GM23248 (cell line): ENCODE measurements around the gene SCAI. TPM values are rescaled to one million over a fixed set of nuclear protein-coding genes. Genes with fewer than 3 reads are reported as not detected.
"Not testable (repeated sequence)": the region's sequence is repeated elsewhere in the genome, so short reads cannot be mapped to it uniquely, and the experiment has no call there.

ENCODE experiments used
- DNase-seq: peaks from one replicate; pipeline ENCODE4 v3.0.0-alpha.2; 2015
- H2AFZ ChIP-seq: fragments of 200-600 bp; sonication (generic); 2 replicates; pipeline ENCODE4 v1.6.1; 2016; ENCODE audit warnings: antibody characterized with exemption
- H3F3A ChIP-seq: fragments of 200-600 bp; sonication (generic); 2 replicates; pipeline ENCODE4 v1.6.1; 2016; ENCODE audit warnings: mild to moderate bottlenecking, antibody characterized with exemption, mixed run types; ENCODE audit not compliant: insufficient read depth
- H3K27ac ChIP-seq: fragments of 200-600 bp; sonication (generic); 2 replicates; pipeline ENCODE4 v1.5.1; 2016; ENCODE audit warnings: mild to moderate bottlenecking
- H3K27me3 ChIP-seq: fragments of 200-600 bp; sonication (generic); replicated peaks from 2 replicates; pipeline ENCODE4 v1.6.1; 2016; ENCODE audit warnings: mild to moderate bottlenecking; ENCODE audit not compliant: insufficient read depth
- H3K36me3 ChIP-seq: fragments of 200-600 bp; sonication (generic); 2 replicates; pipeline ENCODE4 v1.6.1; 2016; ENCODE audit warnings: low read depth, mild to moderate bottlenecking
- H3K4me1 ChIP-seq: fragments of 200-600 bp; sonication (generic); 2 replicates; pipeline ENCODE4 v1.6.1; 2016; ENCODE audit warnings: mild to moderate bottlenecking; ENCODE audit not compliant: insufficient read depth
- H3K4me2 ChIP-seq: fragments of 200-600 bp; sonication (generic); one replicate; pipeline ENCODE4 v1.6.1; 2016; ENCODE audit warnings: mild to moderate bottlenecking; ENCODE audit not compliant: unreplicated experiment
- H3K4me3 ChIP-seq: fragments of 200-600 bp; sonication (generic); 2 replicates; pipeline ENCODE4 v1.5.1; 2016; ENCODE audit warnings: mild to moderate bottlenecking
- H3K79me2 ChIP-seq: fragments of 200-600 bp; sonication (generic); 2 replicates; pipeline ENCODE4 v1.6.1; 2016; ENCODE audit warnings: mild to moderate bottlenecking; ENCODE audit not compliant: insufficient read depth
- H3K9ac ChIP-seq: fragments of 200-600 bp; sonication (generic); 2 replicates; pipeline ENCODE4 v1.6.1; 2016; ENCODE audit warnings: mild to moderate bottlenecking
- H3K9me2 ChIP-seq: fragments of 200-600 bp; sonication (generic); 2 replicates; pipeline ENCODE4 v1.6.1; 2016; ENCODE audit warnings: mixed run types, mild to moderate bottlenecking, moderate library complexity; ENCODE audit not compliant: insufficient read depth
- H3K9me3 ChIP-seq: fragments of 200-600 bp; sonication (generic); one replicate; pipeline ENCODE4 v1.6.1; 2017; ENCODE audit warnings: low read depth
- H4K20me1 ChIP-seq: fragments of 200-600 bp; sonication (generic); 2 replicates; pipeline ENCODE4 v1.6.0; 2016; ENCODE audit not compliant: insufficient read depth
- EZH2 ChIP-seq: fragments of 200-600 bp; sonication (generic); IDR thresholded peaks from 2 replicates; pipeline ENCODE4 v1.6.1; 2018; ENCODE audit warnings: antibody characterized with exemption, mild to moderate bottlenecking; ENCODE audit not compliant: insufficient read depth, poor library complexity, severe bottlenecking
- EZH2phosphoT487 ChIP-seq: fragments of 200-600 bp; sonication (generic); IDR thresholded peaks from 2 replicates; pipeline ENCODE4 v1.6.1; 2018; ENCODE audit warnings: antibody characterized with exemption, moderate library complexity, mild to moderate bottlenecking, low read depth; ENCODE audit not compliant: insufficient read depth
- WGBS, 2 experiments: methylation state at CpG; one replicate each; pipeline ENCODE4 v1.1.6; 2015 to 2017; ENCODE audit warnings: low lambda C conversion rate in 2 of 2, low coverage in 1 of 2; ENCODE audit errors: missing lambda C conversion rate in 2 of 2; 5-methylcytosine and 5-hydroxymethylcytosine counted together
- in situ Hi-C: fragments of 300-500 bp; cut with MboI; formaldehyde crosslinking; loops from 2 replicates; pipeline ENCODE4 v1.15.0; 2020
- polyA plus RNA-seq: library from polyadenylated mRNA; unstranded; fragments of >200 nt; fragmentation: Nextera tagmentation; extraction: Ambion mirVana; gene quantifications from 2 replicates; pipeline ENCODE4 v1.2.1, GENCODE V29; 2016
- total RNA-seq: library from RNA; depleted of rRNA; stranded (reverse); fragments of >200 nt; shearing (Covaris generic); gene quantifications from 2 replicates; pipeline ENCODE4 v1.2.3, GENCODE V29; 2014

Gene SCAI
- total and polyA plus RNA-seq, 2 experiments from 2014 or later, result 3.0 TPM

DNA sequence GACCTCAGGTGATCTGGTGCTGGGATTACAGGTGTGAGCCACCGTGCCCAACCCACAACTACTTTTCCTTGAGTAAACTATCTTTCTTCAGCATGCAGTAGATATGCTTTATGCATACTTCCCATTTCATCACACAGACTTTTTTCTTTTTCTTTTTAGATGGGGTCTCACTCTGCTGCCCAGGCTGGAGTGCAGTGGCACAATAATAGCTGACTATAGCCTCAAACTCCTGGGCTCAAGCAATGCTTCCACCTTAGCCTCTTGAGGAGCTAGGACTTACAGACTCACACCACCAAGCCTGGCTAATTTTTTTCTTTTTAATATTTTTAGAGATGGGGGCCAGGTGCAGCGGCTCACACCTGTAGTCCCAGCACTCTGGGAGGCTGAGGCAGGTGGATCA, 23.4 kb upstream of the SCAI start:
- in situ Hi-C loops, result no loop called here
- H3K27me3 ChIP-seq, result no peaks in the 10 kb centered on the region
- 59 to 70% methylated on average over 2 of the region's 2 CpGs for WGBS, 2 experiments
- H2AFZ ChIP-seq, result no peak overlapping the region
- H3K79me2 ChIP-seq, result peaks cover 96% of the 10 kb centered on the region
- no peaks in the 10 kb centered on the region for H3K9me2 ChIP-seq
- H3K27ac ChIP-seq, result peak overlapping the region; percentile 62
- no peak overlapping the region for H3K9ac ChIP-seq
- H4K20me1 ChIP-seq, result no peaks in the 10 kb centered on the region
- H3K9me3 ChIP-seq, result no peaks in the 10 kb centered on the region
- peaks cover 16% of the 10 kb centered on the region for H3K4me1 ChIP-seq
- H3K4me2 ChIP-seq, result no peak overlapping the region
- peaks cover 12% of the 10 kb centered on the region; the same call in 1 of the 2 replicates for H3F3A ChIP-seq
- no peak overlapping the region for H3K4me3 ChIP-seq
- TF ChIP-seq EZH2 (no peak), EZH2phosphoT487 (no peak)
- DNase-seq, result no peak
- peaks cover 8% of the 10 kb centered on the region; the same call in 1 of the 2 replicates for H3K36me3 ChIP-seq

DNA sequence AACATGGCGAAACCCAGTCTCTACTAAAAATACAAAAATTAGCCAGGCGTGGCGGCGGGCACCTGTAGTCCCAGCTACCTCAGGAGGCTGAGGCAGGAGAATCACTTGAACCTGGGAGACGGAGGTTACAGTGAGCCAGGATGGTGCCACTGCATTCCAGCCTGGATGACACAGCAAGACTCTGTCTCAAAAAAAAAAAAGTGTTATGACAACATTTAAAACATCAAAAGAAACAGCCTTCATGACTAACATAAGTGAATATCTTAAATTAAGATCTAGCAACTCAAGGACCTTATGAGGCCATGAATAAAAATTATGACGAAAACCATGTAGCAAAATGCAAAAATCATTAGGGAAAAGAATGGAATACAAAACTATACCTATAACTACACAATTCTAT, 19.6 kb upstream of the SCAI start:
- H3K9me2 ChIP-seq, H3K9ac ChIP-seq, H3K4me3 ChIP-seq, H3K36me3 ChIP-seq, H3K27me3 ChIP-seq, H2AFZ ChIP-seq, H3K27ac ChIP-seq, H3K9me3 ChIP-seq, H4K20me1 ChIP-seq, H3K4me2 ChIP-seq, in situ Hi-C loops: not testable (repeated sequence)
- Histone ChIP-seq H3K79me2 (peaks cover 93% of the 10 kb centered on the region), H3F3A (peaks cover 15% of the 10 kb centered on the region; the same call in 1 of the 2 replicates), H3K4me1 (peaks cover 22% of the 10 kb centered on the region)
- WGBS, 2 experiments, result 94 to 95% methylated on average over 6 of the region's 6 CpGs
- peak; percentile 34 for DNase-seq

DNA sequence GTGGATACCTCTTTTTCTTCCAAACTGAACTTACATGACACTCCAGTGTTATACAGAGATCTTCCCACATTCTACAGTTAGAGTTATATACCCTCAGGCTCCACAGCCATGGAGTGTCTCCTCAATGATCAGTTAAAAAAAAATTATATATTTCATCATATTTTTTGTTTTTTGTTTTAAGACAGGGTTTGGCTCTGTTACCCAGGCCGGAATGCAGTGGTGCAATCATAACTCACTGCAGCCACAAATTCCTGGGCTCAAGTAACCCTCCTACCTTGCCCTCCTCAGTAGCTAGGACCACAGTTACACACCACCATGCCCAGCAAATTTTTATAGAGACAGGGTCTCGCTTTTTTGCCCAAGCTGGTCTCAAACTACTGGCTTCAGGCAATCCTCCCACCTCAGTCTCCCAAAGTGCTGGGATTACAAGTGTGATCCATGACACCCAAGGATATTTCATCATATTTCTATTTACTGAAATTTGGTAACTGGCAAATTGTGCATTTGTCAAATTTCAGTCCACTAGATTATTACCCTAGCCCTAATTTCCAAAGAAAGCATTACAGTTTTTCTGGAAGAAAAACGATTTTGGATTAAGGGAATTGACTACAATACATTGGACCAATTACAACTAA, 18.1 kb upstream of the SCAI start:
- WGBS, 2 experiments, result 37 to 39% methylated on average over 3 of the region's 3 CpGs
- Histone ChIP-seq H3K4me1 (peaks cover 22% of the 10 kb centered on the region), H3K9me3 (no peaks in the 10 kb centered on the region), H3K27ac (peak overlapping the region; percentile 63), H4K20me1 (no peaks in the 10 kb centered on the region), H3K36me3 (no peaks in the 10 kb centered on the region), H3K4me3 (no peak overlapping the region), H3K27me3 (no peaks in the 10 kb centered on the region), H2AFZ (no peak overlapping the region), H3K79me2 (peaks cover 87% of the 10 kb centered on the region), H3F3A (peaks cover 15% of the 10 kb centered on the region; the same call in 1 of the 2 replicates), H3K9ac (peak overlapping the region; percentile 46), H3K4me2 (peak overlapping the region; percentile 56), H3K9me2 (no peaks in the 10 kb centered on the region)
- peak; percentile 67 for DNase-seq
- no peak for TF ChIP-seq EZH2phosphoT487
- in situ Hi-C loops, result no loop called here

DNA sequence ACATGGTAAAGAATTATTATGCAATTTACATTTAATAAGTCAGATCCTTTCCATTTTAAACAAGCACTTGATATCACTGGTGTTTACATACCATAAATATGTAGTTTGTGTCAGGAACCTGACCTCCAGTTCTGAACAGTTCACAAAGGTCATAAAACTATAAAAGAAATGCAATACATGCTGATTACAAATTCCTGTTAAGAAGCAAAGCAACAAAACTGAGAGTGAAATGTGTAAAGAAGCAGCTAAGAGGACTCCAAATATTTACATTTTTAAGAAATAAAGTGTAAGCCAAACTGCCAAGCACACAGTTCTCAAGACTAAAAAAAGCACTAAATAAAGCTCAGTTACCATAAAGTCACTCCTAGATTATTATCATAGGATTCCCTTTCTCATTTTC, 17.4 kb upstream of the SCAI start:
- TF ChIP-seq EZH2, result no peak
- no peak for TF ChIP-seq EZH2phosphoT487
- H3K9me3 ChIP-seq, result no peaks in the 10 kb centered on the region
- peak overlapping the region; percentile 63 for H3K27ac ChIP-seq
- peaks cover 15% of the 10 kb centered on the region; the same call in 1 of the 2 replicates for H3F3A ChIP-seq
- peaks cover 82% of the 10 kb centered on the region for H3K79me2 ChIP-seq
- no peaks in the 10 kb centered on the region for H3K27me3 ChIP-seq
- peak overlapping the region; percentile 46 for H3K9ac ChIP-seq
- H3K4me1 ChIP-seq, result peaks cover 16% of the 10 kb centered on the region
- H3K4me3 ChIP-seq, result no peak overlapping the region
- no peak for DNase-seq
- in situ Hi-C loops, result no loop called here
- no peak overlapping the region for H2AFZ ChIP-seq
- H3K36me3 ChIP-seq, result no peaks in the 10 kb centered on the region
- peak overlapping the region; percentile 56 for H3K4me2 ChIP-seq
- no peaks in the 10 kb centered on the region for H3K9me2 ChIP-seq
- no peaks in the 10 kb centered on the region for H4K20me1 ChIP-seq

DNA sequence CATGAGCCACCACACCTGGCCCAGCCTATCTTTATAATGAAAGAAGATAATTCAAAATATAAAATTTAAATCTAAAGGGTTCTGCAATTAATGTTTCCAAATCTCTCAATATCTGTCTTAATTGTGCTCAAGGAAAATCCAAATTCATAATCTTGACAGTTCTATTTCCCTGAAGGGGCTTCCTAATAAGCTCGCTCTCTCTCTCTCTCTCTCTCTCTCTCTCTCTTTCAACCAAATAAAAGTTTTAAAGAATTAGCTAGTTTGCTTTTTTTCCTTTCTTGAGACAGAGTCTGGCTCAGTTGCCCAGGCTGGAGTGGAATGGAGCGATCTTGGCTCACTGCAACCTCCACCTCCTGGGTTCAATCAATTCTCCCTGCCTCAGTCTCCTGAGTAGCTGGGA, 13.2 kb upstream of the SCAI start:
- in situ Hi-C loops, result no loop called here
- Histone ChIP-seq H3K4me2 (no peak overlapping the region), H3K9ac (no peak overlapping the region), H3K9me2 (no peaks in the 10 kb centered on the region), H3F3A (peaks cover 10% of the 10 kb centered on the region; the same call in 1 of the 2 replicates), H3K79me2 (peaks cover 41% of the 10 kb centered on the region), H3K4me1 (peaks cover 12% of the 10 kb centered on the region), H3K27ac (no peak overlapping the region), H3K9me3 (no peaks in the 10 kb centered on the region), H3K4me3 (no peak overlapping the region), H4K20me1 (no peaks in the 10 kb centered on the region), H3K36me3 (peaks cover 23% of the 10 kb centered on the region), H2AFZ (no peak overlapping the region), H3K27me3 (no peaks in the 10 kb centered on the region)
- WGBS, 2 experiments, result 92 to 100% methylated on average over 2 of the region's 2 CpGs
- no peak for DNase-seq
- TF ChIP-seq EZH2 (no peak), EZH2phosphoT487 (no peak)
